Tongue (tissue), 2 donors: ENCODE data around the gene KCNMB2. TPM values are rescaled to one million over a fixed set of nuclear protein-coding genes. Genes with fewer than 3 reads are reported as not detected.
A peak's percentile ranks its signal among the peaks of the same experiment; 100 is the strongest.
"Not testable (repeated sequence)": the region's sequence is repeated elsewhere in the genome, so short reads cannot be mapped to it uniquely, and the experiment has no call there.

Experiments
- DNase-seq: peaks from one replicate; pipeline ENCODE4 v3.0.0-alpha.2; 2015
- total RNA-seq: library from RNA; depleted of rRNA; stranded (reverse); fragments of >200 nt; gene quantifications from one replicate; pipeline ENCODE4 v1.2.3, GENCODE V29; 2014

KCNMB2 gene
- total RNA-seq, 1 donor from 2014 or later = 6.2 TPM

DNA sequence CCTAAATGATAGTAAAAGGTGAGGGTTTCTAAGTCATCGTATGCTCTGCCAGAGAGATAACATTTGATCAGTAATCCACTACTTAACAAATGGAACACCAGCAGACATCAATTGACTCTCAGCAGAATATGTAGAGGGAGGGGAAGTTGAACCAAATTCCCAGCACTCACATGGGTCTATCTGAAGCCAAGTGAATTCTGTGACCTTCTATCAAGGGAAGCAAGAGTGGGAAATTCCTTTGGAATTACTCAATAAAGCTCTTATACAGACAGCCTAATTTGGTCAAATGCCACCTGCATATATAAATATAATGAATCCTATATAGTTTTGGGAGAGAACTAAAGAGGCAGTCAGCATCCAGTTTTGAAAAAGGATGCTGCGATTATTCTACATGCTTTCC lies 15.8 kb upstream of the KCNMB2 start:
- DNase-seq = no peak

DNA sequence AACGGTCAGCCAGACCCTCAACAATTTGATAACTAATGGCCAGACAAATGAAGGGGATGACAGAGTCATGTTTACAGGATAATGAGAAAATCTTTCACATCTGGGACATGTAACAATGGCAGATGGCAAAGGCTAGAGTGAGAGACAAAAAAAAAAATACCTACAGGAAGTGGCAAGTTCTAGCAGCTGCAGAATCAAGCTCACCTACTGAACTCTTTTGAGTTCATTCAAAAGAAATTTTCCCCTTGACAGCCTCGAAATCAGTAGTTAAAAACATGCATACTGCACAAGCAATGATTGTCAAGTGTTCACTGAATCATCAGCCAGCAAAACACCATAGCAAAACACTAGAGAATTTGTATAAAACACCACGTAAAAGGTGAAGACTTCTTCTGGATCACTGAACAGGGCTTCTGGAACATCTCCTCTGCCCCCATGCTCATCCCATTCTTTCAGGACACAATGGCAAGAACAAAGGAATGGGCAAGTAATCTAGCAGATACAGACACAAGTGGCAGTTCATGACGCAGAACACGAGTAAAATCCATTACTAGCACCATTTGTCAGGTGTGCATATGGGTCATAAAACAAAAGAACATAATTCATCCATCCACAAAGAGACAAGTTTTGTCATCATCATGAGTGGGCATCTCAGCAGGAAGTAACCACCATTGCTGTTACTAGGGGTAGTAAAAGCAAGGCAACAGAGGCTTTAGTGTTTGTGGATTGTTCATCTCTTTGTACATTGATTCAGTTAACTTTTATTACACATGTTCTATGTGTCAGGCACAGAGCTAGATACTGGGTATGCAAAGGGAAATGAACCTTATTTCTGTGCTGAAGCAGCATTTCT lies 13.8 kb upstream of the KCNMB2 start:
- no peak for DNase-seq

- DNase-seq = peak; percentile 22
These were observed 11.0 kb upstream of the KCNMB2 start for GRCh38 chr3:178525251-178525650.

- DNase-seq = peak; percentile 47
These were observed 9.9 kb upstream of the KCNMB2 start for GRCh38 chr3:178526291-178526690.

- peak; percentile 29 for DNase-seq
These were observed 8.3 kb upstream of the KCNMB2 start for GRCh38 chr3:178527981-178528380.

GRCh38 chr3:178529606-178530225 lies 6.5 kb upstream of the KCNMB2 start:
- no peak for DNase-seq

DNA sequence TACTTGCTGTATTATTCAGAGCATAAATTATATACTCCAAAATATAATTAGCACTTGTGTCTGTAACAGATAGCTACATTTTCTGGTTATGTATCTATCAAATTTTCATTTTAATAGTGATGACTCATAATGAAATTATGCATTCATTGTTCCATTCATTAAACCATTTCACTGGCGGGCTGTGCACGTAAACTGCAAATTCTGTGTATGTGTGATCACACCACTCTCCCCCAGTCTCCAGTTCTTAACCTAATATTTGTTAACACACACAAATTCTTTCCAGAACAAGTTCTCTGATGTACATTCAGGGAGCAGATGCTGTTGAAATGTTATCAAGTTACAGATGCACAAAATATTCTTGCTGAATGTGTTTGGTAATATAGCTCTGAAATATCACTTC lies 3.8 kb upstream of the KCNMB2 start:
- peak; percentile 31 for DNase-seq

DNA sequence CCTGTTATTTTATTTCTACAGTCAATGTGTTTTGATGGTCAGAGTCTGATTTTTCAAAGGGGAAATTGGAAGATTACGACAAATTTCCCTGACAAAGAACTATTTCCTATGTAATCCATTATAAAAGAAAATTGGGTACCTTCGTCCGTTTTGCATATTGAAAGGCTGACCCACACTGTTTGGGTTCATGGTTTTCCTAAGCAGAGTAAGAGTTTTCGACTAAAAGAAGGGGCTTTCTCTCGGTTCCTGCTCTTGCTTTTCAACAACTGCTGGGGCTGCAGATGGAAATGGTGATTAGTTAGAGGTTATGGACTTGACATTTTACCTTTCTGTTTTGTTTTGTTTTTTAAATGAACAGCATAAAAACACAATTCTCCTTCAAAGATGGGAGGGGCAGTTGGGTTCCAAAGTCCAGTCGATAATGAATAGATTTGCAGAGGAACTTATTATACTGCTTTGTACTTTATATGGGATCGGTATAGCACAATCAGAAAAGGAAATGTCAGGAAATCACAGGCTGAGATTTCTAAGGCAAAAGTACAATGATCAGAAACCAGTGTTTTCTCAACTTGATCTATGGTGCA lies 978 bp downstream of the KCNMB2 start:
- DNase-seq = peak; percentile 24

DNA sequence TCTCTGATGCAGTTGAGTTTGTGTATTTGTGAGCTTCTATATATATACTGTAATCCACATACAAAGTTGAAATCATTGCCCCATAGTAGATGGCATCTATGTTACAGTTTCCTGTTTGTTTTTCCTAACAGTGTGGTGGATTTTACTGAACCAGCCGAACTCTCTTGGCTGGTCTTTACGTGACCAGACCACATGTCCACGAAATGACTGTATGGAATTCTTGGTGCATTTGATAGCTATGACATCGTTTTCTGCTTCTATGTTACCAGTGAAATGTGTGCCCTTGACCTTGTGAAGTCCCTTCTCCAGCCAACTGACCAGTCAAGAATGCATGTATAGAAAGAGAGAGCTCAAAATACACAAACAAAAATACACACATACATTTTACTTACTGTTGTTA lies 1.8 kb downstream of the KCNMB2 start:
- DNase-seq = peak; percentile 26

DNA sequence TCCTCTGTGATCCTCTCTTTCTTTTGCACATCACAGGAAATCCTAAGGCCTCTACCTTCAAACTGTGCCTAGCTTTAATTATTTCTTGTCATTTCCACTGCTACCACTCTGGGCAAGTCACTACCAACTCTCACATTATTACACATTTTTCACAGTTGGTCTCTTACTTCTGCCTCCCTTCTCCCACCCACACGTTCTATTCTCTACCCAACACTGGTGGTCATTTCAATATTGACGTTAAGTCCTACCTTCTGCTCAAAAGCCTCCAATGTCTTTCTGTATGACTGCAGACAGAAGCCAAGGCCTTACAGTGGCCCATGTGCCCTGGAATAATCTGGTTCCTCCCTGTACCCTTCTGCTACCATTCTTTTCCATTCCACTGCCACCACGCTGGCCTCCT lies 3.9 kb downstream of the KCNMB2 start:
- DNase-seq = no peak

- no peak for DNase-seq
These were observed 9.1 kb downstream of the KCNMB2 start for GRCh38 chr3:178545337-178545736.

DNA sequence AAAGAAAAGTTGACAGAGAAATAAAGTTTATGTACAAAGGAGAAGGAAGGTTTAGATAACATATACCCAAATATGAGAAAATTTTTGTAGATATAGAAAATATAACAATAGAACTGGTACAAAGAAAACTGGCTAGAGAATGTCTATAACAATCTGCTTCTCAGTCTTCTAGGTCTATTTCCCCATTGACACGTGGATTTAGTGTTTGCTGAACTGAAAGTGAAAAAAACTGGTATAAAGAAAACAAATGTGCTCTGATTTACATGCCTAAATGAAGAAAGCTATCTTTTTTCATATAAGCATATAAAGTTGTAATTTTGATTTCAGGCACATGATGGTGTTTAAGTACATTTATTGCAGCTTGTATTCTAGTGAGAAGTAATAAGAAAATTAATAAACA lies 9.8 kb downstream of the KCNMB2 start:
- no peak for DNase-seq

GRCh38 chr3:178549426-178549825 lies 13.2 kb downstream of the KCNMB2 start:
- DNase-seq = not testable (repeated sequence)

DNA sequence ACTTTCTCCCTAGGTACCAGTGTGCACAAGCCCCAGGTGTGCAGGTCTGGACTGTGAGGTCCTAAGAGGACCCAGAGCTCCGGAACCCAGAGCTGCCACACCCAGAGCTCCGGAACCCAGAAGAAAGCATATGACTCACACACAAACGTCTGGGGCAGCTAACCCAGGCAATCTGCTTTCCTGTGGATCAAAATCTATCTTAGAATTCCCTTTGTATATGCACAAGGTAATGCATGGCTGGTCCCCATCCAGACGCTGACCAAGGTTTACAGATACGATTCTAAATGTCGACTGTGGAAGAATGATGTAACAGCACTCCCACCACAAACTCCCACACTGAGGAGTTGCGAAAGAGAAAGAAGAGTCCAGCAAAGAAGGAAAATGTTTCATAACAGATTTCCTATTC lies 15.7 kb downstream of the KCNMB2 start:
- DNase-seq = no peak

DNA sequence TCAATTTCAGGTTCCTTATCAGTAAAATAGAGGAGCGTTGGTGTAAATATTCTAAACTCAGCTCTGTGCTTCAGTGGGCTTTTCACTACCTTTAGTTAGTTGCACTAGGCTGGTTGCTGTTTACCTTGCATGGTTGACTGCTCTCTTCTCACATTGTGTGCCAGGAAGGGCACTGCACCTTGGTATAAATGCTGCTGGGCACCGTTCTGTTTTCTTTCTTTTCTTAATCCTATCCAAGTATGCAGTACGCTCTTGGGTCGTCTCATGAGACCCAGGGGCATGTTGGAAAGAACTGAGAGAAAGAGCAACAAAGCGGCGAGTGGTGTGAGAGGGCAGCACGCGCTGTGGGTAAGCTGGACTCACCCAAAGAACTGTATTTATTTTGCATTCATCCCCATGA lies 22.4 kb downstream of the KCNMB2 start:
- DNase-seq = no peak

DNA sequence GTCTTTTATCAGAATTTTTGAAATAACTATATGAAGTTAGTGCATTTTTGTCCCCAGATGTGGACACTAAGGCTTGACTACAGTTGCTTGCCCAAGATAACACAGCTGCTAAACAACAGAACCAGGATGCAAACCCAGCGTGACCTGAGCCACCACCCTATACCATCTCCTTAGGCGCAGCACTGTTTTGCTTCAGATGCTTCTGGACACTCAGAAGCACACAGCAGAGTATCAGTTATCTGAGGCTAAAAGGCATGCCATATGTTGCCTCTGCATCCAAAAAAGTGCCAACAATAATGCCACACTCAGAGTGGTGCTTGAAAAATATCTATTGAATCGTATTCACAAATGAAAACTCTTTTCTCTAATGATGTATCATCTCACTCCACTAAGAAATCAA lies 24.5 kb downstream of the KCNMB2 start:
- DNase-seq = peak; percentile 66

DNA sequence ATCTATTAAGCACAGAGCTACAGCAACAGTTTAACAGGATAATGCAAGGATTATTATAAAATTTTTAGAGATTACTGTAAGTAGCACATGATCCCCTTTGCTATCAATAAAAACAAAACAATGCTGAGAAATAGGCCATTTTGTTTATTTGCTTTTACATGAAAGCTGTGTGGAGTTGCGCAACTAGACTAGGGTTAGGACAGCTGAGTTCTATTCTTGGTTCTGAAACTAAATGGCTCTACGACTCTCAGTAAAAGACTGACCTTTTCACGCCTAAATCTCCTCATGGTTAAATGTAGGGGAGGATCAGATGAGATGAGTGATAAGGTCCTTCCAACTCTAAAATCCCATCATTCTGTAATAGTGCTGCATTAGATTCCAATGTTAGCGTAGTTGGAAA lies 25.0 kb downstream of the KCNMB2 start:
- no peak for DNase-seq

GRCh38 chr3:178562143-178562946 lies 26.1 kb downstream of the KCNMB2 start:
- DNase-seq = no peak

DNA sequence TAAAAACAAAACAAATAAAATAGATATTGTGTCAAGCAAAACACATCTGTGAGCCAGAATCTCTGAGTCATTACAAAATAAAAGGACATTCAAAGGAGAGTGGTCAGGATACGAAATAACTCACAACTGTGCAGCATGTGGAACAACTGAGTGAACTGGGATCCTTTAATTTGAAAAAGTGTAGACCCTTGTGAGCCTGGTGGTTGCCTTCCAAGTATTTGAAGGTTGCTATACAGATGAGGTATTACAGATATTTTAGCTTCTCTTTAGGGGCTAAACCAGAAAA lies 26.7 kb downstream of the KCNMB2 start:
- no peak for DNase-seq

DNA sequence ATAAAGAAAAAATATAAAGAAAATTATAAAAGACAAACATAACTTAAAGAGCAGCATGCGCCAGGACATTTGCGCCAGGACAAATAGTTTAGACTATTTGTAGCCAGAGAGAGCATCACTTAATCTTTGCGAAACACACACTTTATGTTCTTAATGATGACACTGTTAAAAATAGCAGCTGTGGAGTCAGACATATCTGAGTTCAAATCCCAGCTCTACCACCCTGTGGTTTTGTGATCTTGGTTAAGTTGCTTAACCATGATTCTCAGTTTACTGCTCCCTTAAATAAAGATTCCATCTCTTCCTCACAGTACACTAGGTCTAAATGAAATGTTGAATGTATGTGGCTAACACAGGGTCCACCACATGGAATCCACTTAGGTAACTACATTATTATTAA lies 31.4 kb downstream of the KCNMB2 start:
- DNase-seq = no peak

- no peak for DNase-seq
These were observed 32.0 kb downstream of the KCNMB2 start for GRCh38 chr3:178568155-178568731.

GRCh38 chr3:178568911-178569310 lies 32.7 kb downstream of the KCNMB2 start:
- DNase-seq = no peak

GRCh38 chr3:178569826-178570225 lies 33.6 kb downstream of the KCNMB2 start:
- DNase-seq = no peak
